Stimulated activated memory B cell treated with anti-CD40 and anti-IgM and Interleukin-4, amounts not matched to agents 10 μg/mL and 1 μg/mL and 100 μg/mL, for 72 hours (primary cell): Measurements from ENCODE around the gene PPP1R14B.

Source experiments
- ATAC-seq: fragments of 150-1000 bp; cut with Tn5 transposase; 2 replicates; pipeline ENCODE4 v1.10.0; 2021
- H3K27ac Mint-ChIP-seq: one replicate; pipeline ENCODE4 v1.8.0; 2022; ENCODE audit warnings: mild to moderate bottlenecking, mixed read lengths
- H3K27me3 Mint-ChIP-seq: one replicate; pipeline ENCODE4 v1.8.0; 2022; ENCODE audit warnings: mixed read lengths
- H3K36me3 Mint-ChIP-seq: one replicate; pipeline ENCODE4 v1.8.0; 2022; ENCODE audit warnings: mixed read lengths
- H3K4me1 Mint-ChIP-seq: one replicate; pipeline ENCODE4 v1.8.0; 2022; ENCODE audit warnings: mixed read lengths
- H3K4me3 Mint-ChIP-seq: one replicate; pipeline ENCODE4 v1.8.0; 2022; ENCODE audit warnings: mild to moderate bottlenecking, moderate library complexity, mixed read lengths
- H3K9me3 Mint-ChIP-seq: one replicate; pipeline ENCODE4 v1.8.0; 2022; ENCODE audit warnings: mixed read lengths

Gene PPP1R14B

GRCh38 chr11:64268025-64268892, 21.5 kb upstream of the PPP1R14B start:
- Mint-ChIP-seq H3K27ac (peak overlapping the region; percentile 93), H3K4me1 (peaks cover 34% of the 10 kb centered on the region), H3K36me3 (peaks cover under 1% of the 10 kb centered on the region), H3K27me3 (no peaks in the 10 kb centered on the region), H3K9me3 (no peaks in the 10 kb centered on the region), H3K4me3 (peak overlapping the region; percentile 97)
- ATAC-seq, result no peak

DNA sequence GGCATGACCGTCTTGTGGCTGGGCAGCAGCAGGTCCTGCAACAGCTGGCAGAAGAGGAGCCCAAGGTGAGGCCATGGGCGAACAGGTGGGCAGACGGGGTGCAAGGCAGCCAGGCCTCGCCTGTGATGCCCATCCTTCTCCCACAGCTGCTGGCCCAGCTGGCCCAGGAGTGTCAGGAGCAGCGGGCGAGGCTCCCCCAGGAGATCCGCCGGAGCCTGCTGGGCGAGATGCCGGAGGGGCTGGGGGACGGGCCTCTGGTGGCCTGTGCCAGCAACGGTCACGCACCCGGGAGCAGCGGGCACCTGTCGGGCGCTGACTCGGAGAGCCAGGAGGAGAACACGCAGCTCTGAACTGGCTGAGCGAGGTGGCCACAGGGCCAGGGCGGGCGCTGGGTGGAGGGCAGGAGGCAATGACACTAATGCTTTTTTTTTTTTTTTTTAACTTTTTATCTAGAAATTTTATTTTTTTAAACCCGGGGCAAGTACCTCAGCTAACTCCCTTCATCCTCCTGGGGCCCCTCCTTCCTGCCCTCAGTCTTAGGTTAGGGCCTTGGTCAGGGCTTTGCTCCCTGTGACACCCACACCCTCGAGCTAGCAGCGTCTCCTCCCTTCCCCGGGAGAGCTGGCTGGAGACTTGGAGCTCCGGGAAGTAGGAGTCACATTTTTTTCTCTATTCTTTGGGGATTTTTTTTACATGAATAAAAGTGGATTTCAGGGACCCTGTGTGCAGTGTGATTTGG, 20.6 kb upstream of the PPP1R14B start:
- Mint-ChIP-seq H3K4me1 (peaks cover 34% of the 10 kb centered on the region), H3K36me3 (peaks cover 9% of the 10 kb centered on the region), H3K4me3 (no peak overlapping the region), H3K27me3 (no peaks in the 10 kb centered on the region), H3K9me3 (no peaks in the 10 kb centered on the region), H3K27ac (peak overlapping the region; percentile 93)
- no peak for ATAC-seq

DNA sequence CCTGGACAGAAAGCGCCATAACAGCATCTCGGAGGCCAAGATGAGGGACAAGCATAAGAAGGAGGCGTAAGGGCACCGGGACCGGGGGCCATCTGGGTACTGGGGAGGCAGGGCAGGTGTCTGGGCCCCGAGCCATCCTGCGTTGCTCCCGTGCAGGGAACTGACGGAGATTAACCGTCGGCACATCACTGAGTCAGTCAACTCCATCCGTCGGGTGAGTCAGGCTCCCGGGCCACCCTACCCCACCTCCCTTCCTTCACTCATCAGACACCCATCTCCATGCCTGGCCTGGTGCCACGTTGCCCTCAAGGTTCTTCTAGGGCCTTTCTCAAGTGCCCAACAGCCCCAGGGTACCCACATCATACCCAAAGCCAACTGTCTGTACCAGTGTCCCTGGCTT, 19.6 kb upstream of the PPP1R14B start:
- H3K27ac Mint-ChIP-seq, result no peak overlapping the region
- ATAC-seq, result no peak
- H3K9me3 Mint-ChIP-seq, result no peaks in the 10 kb centered on the region
- no peak overlapping the region for H3K4me3 Mint-ChIP-seq
- H3K36me3 Mint-ChIP-seq, result peaks cover 16% of the 10 kb centered on the region
- no peaks in the 10 kb centered on the region for H3K27me3 Mint-ChIP-seq
- H3K4me1 Mint-ChIP-seq, result peaks cover 25% of the 10 kb centered on the region

DNA sequence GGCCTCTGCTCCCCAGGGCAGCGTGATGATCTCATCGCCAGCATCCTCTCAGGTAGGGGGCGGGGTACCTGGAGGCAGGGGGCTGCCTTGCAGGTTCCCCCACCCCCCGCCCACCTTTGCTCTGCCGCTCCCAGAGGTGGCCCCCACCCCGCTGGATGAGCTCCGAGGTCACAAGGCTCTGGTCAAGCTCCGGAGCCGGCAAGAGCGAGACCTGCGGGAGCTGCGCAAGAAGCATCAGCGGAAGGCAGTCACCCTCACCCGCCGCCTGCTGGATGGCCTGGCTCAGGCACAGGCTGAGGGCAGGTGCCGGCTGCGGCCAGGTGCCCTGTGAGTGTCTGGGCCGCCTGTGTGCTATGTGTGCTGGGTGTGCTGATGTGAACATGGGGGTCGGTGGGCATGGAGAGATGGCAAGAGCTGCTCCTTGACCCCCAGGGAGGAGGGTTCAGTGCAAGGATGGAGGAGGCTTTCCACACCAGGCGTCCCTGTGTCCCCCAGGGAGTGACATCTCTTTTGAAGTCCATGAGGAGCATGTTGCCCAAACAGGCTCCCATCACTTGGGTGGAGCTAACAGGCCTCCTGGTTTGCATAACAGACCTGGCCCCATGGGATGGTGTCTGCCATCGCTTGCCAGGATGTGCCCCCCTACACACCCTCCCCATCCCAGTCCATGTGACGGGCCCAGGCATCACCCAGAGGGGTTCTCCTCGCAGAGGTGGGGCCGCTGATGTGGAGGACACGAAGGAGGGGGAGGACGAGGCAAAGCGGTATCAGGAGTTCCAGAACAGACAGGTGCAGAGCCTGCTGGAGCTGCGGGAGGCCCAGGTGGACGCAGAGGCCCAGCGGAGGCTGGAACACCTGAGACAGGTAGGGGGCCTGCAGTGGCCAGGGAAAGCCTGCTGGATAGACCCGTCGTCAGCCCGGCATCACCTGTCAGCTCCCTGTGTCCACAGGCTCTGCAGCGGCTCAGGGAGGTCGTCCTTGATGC, 18.7 kb upstream of the PPP1R14B start:
- H3K4me1 Mint-ChIP-seq, result peaks cover 23% of the 10 kb centered on the region
- no peaks in the 10 kb centered on the region for H3K27me3 Mint-ChIP-seq
- H3K27ac Mint-ChIP-seq, result no peak overlapping the region
- no peak for ATAC-seq
- H3K9me3 Mint-ChIP-seq, result no peaks in the 10 kb centered on the region
- no peak overlapping the region for H3K4me3 Mint-ChIP-seq
- H3K36me3 Mint-ChIP-seq, result peaks cover 16% of the 10 kb centered on the region

GRCh38 chr11:64264371-64264852, 17.7 kb upstream of the PPP1R14B start:
- H3K4me3 Mint-ChIP-seq, result no peak overlapping the region
- H3K4me1 Mint-ChIP-seq, result peaks cover 29% of the 10 kb centered on the region
- peaks cover 27% of the 10 kb centered on the region for H3K36me3 Mint-ChIP-seq
- no peaks in the 10 kb centered on the region for H3K9me3 Mint-ChIP-seq
- no peaks in the 10 kb centered on the region for H3K27me3 Mint-ChIP-seq
- ATAC-seq, result no peak
- no peak overlapping the region for H3K27ac Mint-ChIP-seq

DNA sequence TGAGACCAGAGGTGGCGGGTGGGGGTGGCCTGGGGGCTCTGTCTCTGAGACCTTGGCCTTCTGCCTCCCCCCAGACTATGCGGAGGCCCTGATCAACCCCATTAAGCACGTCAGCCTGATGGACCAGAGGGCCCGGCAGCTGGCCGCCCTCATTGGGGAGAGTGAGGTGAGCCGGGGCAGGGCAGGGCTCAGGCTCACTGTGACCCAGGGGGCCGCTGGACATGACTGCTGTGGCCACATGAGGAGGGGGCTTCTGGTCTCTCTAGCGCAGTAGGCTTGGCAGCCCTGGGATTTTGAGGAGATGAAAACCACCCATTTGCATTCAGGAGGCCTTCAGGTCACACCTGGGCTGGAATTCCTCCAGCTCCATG, 17.2 kb upstream of the PPP1R14B start:
- H3K9me3 Mint-ChIP-seq, result no peaks in the 10 kb centered on the region
- H3K27ac Mint-ChIP-seq, result no peak overlapping the region
- H3K36me3 Mint-ChIP-seq, result peaks cover 31% of the 10 kb centered on the region
- H3K4me3 Mint-ChIP-seq, result no peak overlapping the region
- H3K27me3 Mint-ChIP-seq, result no peaks in the 10 kb centered on the region
- peaks cover 29% of the 10 kb centered on the region for H3K4me1 Mint-ChIP-seq
- ATAC-seq, result no peak

GRCh38 chr11:64263021-64263946, 16.5 kb upstream of the PPP1R14B start:
- Mint-ChIP-seq H3K27ac (no peak overlapping the region), H3K27me3 (no peaks in the 10 kb centered on the region)

DNA sequence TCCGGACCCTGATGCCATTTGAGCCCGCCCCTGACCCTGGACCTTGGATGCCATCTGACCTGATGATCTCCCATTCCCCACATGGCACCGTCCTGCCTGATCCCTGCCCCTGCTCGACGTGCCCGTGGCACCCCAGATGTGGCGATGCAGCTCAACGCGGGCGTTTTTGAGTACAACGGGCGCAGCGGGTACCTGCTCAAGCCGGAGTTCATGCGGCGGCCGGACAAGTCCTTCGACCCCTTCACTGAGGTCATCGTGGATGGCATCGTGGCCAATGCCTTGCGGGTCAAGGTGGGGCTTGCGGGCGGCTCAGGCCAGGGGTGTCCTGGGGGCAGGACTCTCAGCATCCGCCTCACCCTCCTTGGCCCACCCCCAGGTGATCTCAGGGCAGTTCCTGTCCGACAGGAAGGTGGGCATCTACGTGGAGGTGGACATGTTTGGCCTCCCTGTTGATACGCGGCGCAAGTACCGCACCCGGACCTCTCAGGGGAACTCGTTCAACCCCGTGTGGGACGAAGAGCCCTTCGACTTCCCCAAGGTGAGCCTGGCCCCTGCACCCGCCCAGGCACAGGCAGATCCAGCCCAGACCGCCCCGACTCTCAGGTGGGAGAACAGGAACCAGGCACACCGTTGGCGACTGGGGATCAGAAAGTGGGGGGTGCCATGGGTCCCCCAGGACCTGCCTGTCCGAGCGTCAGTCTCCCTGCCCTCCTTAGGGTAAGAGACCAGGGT, 15.7 kb upstream of the PPP1R14B start:
- H3K36me3 Mint-ChIP-seq, result peaks cover 39% of the 10 kb centered on the region
- no peak overlapping the region for H3K4me3 Mint-ChIP-seq
- H3K4me1 Mint-ChIP-seq, result peaks cover 15% of the 10 kb centered on the region
- no peaks in the 10 kb centered on the region for H3K9me3 Mint-ChIP-seq
- ATAC-seq, result no peak
- no peak overlapping the region for H3K27ac Mint-ChIP-seq
- H3K27me3 Mint-ChIP-seq, result no peaks in the 10 kb centered on the region

More at GRCh38 chr11:64263021-64263946, 16.5 kb upstream of the PPP1R14B start:
- Mint-ChIP-seq H3K4me1 (peaks cover 22% of the 10 kb centered on the region), H3K4me3 (no peak overlapping the region), H3K9me3 (no peaks in the 10 kb centered on the region), H3K36me3 (peaks cover 32% of the 10 kb centered on the region)
- ATAC-seq, result no peak

DNA sequence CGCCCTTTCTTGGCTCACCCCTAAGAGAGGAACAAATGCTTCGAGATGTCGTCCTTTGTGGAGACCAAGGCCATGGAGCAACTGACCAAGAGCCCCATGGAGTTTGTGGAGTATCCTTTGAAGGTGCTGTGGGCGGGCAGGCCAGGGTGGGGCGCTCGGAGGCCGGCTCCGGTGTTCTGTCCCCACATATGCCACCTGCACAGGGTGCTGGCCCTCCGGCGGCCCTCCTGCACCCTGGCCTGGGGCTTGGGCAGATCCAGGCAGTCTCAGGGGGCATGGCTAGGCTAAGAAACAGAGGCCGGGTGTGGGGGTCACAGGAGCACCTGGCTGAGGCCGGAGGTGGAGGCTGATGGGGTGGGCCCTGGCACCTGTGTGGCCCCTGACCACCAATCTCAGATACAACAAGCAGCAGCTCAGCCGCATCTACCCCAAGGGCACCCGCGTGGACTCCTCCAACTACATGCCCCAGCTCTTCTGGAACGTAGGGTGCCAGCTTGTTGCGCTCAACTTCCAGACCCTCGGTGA, 14.9 kb upstream of the PPP1R14B start:
- H3K9me3 Mint-ChIP-seq, result no peaks in the 10 kb centered on the region
- ATAC-seq, result no peak
- no peaks in the 10 kb centered on the region for H3K27me3 Mint-ChIP-seq
- H3K36me3 Mint-ChIP-seq, result peaks cover 39% of the 10 kb centered on the region
- H3K4me3 Mint-ChIP-seq, result no peak overlapping the region
- H3K27ac Mint-ChIP-seq, result no peak overlapping the region
- H3K4me1 Mint-ChIP-seq, result peaks cover 15% of the 10 kb centered on the region

GRCh38 chr11:64260147-64260708, 13.5 kb upstream of the PPP1R14B start:
- Mint-ChIP-seq H3K4me1 (peaks cover 15% of the 10 kb centered on the region), H3K27me3 (no peaks in the 10 kb centered on the region), H3K36me3 (peaks cover 39% of the 10 kb centered on the region), H3K27ac (peak overlapping the region; percentile 61), H3K9me3 (no peaks in the 10 kb centered on the region), H3K4me3 (no peak overlapping the region)
- ATAC-seq, result peak; percentile 49

GRCh38 chr11:64259533-64260067, 12.9 kb upstream of the PPP1R14B start:
- Mint-ChIP-seq H3K9me3 (no peaks in the 10 kb centered on the region), H3K4me3 (no peak overlapping the region), H3K36me3 (peaks cover 39% of the 10 kb centered on the region), H3K4me1 (peaks cover 15% of the 10 kb centered on the region), H3K27ac (peak overlapping the region; percentile 61), H3K27me3 (no peaks in the 10 kb centered on the region)
- peak; percentile 54 for ATAC-seq

GRCh38 chr11:64258946-64259532, 12.3 kb upstream of the PPP1R14B start:
- H3K27ac Mint-ChIP-seq, result no peak overlapping the region
- H3K4me1 Mint-ChIP-seq, result peaks cover 15% of the 10 kb centered on the region
- no peaks in the 10 kb centered on the region for H3K9me3 Mint-ChIP-seq
- no peak overlapping the region for H3K4me3 Mint-ChIP-seq
- H3K27me3 Mint-ChIP-seq, result no peaks in the 10 kb centered on the region
- H3K36me3 Mint-ChIP-seq, result peaks cover 39% of the 10 kb centered on the region
- ATAC-seq, result peak; percentile 4
